GM18508 (cell line): ENCODE measurements around the gene XRRA1.
"Not testable (repeated sequence)": the region's sequence is repeated elsewhere in the genome, so short reads cannot be mapped to it uniquely, and the experiment has no call there.

Experiments used
- ATAC-seq: cut with Tn5 transposase; IDR thresholded peaks from one replicate; pipeline ENCODE4 v1.9.1; 2021; ENCODE audit warnings: moderate number of reproducible peaks; ENCODE audit not compliant: insufficient read depth, unreplicated experiment

XRRA1 gene

DNA sequence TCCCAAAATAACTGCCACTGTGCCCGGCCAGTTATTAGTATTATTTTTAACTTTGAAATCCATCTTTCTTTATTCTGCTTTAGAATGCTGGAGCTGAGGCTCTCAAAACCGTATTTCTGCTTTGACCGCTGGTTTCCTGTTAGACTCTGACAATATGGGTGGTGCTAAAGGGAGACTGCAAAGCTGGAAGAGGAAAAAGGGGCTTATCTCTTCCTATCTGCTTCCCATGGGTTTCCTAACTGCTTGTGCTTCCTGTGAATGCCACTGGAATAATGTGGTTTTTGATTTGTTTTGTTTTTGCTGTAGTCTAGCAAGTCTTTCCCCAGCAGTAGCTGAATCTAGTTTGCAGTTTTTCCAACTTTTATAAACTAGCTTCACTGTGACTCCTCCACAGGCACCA lies 43.6 kb downstream of the XRRA1 start:
- ATAC-seq: no peak

DNA sequence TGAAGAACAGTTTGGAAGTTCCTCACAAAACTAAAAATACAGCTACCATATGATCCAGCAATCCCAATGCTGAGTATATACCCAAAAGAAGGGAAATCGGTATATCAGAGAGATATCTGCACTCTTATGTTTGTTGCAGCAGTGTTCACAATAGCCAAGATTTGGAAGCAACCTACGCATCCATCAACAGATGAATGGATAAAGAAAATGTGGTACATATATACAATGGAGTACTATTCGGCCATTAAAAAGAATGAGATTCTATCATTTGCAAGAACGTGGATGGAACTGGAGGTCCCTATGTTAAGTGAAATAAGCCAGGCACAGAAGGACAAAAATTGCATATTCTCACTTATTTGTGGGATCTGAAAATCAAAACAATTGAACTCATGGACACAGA lies 46.5 kb downstream of the XRRA1 start:
- ATAC-seq: no peak

DNA sequence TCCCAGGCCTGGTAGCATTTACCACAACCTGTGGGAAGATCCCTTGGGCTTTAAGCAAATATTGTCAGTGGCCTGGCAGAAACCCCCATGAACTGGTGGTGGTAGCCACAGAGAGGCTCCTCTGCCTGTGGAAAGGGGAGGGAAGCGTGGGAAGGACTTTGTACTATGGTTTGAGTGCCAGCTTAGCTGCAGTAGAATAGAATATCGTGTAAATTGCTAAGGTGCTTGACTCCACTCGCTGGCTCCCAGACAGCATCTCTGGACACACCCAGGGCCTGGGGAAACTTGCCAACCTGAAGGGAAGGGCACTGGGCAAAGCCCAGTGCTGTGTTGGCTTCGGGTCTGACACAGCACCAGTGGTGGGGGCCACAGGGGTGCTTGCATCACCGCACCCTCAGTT lies 52.6 kb downstream of the XRRA1 start:
- ATAC-seq: no peak

DNA sequence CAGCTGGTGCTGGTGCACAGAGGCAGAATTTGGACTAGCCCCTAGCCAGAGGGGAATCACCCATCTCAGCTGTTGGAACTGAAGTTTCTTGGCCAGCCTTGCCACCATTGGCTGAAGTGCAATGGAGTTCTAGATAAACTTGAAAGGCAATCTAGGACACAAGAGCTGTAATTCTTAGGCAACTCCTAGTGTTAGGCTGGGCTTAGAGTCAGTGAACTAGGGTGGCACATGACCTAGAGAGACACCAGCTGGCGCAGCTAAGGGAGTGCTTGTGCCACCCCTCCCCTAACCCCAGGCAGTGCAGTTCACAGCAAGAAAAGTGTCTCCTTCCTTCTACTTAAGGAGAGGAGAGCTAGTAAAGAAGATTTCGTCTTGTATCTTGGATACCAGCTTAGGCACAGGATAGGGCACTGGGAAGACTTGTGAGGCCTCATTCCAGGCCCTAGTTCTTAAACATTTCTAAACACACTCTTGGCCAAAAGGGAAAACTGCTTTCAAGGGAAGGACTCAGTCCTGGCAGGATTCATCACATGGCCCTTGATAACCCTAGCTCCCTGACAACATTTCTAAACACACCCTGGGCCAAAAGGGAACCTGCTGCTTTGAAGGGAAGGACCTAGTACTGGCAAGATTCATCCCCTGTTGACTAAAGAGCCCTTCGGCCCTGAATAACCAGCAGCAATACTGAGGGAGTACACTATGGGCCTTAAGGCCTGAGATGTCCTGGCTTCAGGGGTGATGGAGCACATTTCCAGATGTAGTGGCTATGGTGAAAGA lies 53.4 kb downstream of the XRRA1 start:
- ATAC-seq: no peak

DNA sequence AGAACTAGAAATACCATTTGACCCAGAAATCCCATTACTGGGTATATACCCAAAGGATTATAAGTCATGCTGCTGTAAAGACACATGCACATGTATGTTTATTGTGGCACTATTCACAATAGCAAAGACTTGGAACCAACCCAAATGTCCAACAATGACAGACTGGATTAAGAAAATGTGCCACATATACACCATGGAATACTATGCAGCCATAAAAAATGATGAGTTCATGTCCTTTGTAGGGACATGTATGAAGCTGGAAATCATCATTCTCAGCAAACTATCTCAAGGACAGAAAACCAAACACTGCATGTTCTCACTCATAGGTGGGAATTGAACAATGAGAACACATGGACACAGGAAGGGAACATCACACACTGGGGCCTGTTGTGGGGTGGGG lies 55.9 kb downstream of the XRRA1 start:
- not testable (repeated sequence) for ATAC-seq

DNA sequence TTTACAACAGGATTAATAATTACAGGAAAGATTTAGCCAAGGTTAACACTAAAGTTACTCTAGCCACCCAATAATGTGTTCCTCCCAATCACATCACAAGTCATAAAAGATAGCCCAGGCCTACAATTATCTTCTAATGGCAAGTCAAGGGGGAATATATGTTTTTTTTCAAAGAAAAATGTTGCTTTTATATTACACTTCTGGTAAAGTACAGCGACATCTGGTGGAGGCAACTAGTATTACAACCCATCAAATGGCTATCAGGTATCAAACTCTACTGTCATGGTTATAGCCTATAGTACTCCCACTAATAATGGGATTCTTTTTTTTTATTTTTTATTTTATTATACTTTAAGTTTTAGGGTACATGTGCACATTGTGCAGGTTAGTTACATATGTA lies 71.8 kb downstream of the XRRA1 start:
- no peak for ATAC-seq

DNA sequence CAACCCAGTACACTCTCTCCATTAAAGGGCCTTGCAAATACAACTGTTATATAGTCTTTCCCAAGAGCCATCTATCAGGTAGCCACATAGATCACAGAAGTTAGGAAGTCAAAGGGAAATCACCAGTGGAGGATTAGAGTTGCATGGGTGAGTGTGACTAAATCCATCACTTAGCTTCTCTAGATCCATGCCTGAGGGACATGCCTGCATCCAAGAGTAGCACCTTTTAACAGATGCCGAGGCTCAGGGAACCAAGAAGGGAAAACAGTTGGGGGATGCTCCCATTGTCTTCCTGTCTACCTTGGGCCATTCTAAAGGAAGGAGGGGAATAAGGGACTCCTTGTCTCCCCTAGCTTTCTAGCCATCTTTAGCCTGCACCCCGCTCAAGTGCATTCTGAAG lies 77.9 kb downstream of the XRRA1 start:
- no peak for ATAC-seq

DNA sequence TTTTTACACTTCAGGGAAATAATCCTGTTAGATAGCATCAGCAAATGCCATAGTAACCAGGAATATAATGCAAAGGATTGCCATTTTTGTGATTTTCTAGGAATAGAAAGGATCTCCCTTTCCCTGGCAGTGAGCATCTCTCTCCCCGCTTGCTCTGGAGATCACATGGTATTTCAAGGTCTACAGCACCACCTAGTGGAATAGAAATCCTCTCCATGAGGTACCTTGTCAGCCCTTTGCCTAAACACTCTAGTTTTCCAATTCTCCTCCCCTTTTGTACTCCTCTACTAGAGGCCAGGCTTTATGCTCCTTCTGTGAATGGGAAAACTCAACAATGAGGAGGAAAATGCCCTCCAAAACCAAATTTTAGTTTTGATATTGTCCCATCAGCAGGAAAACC lies 78.4 kb downstream of the XRRA1 start:
- ATAC-seq: no peak

DNA sequence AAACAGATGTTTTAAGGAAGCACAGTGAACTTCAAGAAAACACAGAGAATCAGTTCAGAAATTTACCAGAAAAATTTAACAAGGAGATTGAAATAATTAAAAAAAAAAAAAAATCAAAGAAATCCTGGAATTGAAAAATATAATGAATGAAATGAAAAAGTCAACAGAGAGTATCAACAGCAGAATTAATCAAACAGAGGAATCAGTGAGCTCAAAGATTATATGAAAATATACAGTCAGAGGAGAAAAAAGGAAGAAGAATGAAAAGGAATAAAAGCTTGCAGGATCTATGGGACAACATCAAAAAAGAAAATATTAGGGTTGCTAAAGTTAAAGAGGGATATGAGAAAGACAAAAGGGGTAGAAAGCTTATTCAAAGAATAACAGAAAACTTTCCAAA lies 82.3 kb downstream of the XRRA1 start:
- no peak for ATAC-seq

DNA sequence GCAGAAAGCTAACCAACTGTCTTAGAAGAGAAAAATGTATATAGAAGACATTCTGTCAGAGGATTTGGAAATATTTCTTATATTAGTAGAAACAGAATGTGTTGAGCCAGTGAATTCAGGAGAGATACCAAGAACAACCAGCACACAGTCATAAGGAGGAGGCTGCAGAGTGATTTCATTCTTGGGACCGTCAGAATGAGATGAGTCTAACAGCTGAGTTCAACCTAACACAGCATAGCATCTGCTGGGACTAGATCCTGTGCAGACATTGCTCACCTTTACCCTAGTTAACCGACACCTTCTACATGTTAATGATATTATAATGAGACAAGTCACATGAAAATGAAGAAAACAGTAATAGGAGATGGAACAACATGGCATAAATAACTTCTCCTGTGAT lies 85.5 kb downstream of the XRRA1 start:
- ATAC-seq: no peak

DNA sequence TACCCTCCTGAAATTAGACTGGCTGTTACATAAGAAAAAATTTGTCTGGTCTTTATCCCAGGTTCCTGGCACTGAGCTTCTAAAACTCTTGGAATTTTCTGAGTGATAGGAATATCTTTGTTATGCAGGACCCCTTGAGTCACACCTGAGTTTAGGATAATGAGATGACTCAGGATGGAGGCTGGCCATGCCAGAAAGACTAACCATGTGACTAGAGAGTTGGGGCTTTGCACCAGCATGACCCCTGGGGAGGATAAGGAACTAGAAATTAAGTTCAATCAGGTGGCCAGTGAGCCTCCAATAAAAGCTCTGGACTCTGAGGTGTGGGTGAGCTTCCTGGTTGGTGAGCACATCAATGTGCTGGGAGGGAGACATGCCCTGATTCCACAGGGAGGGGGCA lies 88.1 kb downstream of the XRRA1 start:
- no peak for ATAC-seq

DNA sequence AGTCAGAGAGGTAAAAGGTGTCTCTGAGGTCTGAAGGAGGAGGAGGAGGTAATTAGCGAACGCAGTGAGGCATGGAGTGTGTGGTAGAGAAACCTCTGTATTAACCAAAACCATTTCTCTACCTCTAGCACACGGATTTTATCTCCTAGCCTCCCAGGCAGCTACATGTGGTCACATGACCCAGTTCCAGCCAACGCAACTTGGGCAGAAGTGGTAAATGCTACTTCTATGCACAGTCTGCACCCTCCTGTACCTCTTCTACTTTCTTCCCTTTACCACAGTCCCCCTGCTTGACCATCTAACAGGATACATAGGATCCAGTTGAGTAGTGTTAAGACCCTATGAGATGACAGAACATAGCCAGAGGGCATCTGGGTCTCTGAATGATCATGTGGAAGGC lies 95.7 kb downstream of the XRRA1 start:
- ATAC-seq: no peak

DNA sequence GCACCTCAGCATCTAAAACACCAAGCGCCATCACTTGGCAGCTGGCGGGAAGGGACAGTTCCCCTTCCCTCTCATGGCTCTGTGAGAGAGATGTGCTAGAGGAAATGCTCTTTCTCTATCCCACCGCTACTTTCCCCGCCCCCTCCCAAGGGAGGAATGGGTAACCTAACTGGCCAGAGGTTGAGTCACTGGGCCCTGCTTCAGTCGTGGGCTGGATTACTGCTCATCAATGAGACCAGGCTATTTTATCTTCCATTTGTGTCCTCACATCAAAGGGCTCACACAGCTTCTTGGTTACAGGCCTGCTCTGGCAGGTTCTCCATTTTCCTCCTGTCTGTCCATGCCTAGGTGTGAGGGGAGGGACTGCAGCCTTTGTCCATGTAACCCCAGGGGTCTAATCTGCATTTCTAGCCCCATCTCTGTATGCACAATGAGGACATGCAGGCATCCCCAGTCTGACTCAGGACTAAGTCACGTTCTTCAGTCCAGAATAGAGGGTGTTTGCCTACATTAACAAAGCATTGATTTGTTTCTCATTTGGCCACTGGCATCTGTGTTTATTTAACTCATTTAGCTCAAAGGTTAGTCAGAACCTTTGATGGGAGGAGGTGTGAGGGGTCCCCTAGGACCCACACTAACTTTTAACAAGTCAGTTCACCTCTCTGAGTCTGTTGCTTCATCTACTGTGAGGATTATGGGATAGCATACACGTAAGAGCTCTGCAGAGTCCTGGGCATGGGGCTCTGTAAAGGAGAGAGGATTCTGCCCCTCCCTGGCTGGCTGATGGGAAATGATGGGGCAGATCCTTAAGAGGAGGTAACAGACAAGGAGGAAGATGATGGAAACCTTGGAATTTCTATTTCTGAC lies 99.1 kb downstream of the XRRA1 start:
- no peak for ATAC-seq

DNA sequence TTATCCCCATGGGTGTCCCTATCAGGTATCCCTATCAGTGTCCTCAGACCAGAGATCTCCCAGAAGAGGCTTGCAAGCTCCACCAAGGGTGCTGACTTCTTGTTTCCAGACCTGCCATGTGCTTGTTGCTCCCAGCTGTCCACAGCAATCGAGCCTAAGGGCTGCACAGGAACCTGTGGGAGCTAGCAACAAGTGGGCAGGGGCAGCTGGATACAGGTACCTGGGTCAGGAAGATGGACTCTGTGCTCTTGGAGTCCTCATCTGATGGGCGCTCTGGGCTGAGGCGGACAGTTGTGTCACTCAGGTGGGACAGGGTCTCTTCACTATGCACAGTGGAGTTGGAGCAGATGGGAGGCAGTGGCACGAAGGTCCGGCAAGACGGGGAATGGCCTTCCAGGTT lies 101.0 kb downstream of the XRRA1 start:
- no peak for ATAC-seq

DNA sequence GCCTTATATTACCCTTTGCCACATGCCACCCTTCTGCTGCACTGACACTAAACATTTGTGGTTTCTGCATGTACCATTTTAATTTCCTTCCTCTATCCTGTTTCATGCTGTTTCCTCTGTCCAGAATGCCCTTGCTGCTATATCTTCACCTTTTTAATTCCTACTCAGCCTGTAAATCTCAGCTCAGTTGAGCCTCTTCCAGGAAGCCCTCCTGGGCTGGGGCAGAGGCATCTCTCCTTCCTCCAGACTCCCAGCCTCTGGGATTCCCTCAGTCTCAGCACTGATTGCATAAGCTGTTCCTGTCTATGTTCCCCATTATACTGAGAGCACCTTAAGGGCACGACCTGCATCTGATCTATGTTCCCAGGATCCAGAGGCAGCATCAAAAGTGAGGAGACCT lies 101.5 kb downstream of the XRRA1 start:
- ATAC-seq: no peak

DNA sequence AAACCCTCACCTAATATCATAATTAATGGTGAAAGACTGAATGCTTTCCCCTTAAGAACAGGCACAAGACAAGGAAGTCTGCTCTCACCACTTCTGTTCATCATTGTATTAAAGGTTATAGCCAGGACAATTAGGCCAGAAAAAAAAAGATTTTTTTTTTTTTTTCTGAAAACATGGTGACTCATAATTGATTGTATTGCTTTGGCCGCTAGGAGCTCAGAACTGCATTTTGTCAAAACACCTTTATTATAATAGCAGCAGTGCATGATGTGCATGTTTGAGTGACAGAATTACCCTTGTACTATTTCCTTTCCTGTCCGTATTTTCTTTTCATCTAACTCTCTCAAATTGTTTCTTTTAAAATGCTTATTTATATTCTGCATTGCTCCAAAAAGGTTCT lies 102.1 kb downstream of the XRRA1 start:
- ATAC-seq: no peak

DNA sequence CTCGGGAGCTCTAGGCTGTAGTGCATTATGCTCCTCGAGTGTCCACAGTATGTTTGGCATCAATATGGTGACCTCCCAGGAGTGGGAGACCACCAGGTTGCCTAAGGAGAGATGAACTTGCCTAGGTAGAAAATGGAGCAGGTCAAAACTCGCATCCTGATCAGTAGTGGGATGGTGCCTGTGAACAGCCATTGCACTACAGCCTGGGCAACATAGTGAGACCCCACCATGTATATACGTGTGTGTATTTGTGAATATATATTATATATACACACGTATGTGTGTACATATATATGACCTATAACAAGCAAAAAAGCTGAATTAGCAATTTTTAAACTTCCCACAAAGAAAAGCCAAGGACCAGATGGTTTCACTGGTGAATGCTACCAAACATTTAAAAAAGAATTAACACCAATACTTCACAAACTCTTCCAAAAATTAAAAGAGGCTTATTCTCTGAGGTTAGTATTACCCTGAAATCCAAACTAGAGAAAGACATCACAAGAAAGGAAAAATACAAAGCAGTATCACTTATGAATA lies 102.8 kb downstream of the XRRA1 start:
- no peak for ATAC-seq

DNA sequence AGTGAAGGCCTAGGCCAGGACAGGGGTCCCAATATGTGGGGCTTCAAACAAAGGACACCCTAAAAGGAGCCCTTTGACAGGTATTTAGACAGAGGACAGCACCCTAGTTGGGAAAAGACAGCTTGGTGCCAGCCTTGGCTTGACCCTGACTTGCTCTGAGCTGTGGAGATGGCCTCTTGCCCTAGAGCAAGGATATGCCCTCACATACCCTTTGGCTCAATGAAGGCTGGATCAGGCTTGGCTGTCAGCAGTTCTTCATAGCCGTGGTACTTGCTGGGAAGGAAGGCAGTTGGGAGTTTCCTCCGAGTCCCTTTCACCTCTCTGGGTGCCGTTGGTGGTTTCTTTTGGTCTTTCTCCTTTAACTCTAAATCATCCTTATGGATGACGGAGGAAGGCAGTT lies 104.0 kb downstream of the XRRA1 start:
- no peak for ATAC-seq

DNA sequence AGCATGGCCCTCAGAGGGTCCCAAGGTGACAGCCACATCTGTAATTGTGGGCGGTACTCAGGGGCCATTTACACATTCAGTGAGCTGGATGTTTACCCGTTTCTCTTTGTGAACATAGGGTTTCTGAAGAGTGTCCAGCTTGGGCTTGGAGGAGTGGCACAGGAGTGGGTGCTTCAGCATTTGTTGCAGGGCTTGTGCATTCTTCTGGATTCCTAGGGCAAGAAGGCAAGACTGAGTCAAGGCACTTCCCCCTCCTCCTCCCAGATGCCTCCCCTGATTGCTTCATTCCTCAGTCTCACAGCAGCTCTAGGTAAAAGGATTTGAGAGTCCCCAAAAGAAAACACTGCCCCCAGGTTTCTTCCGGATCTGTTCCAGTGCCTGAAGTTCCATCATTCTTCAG lies 104.8 kb downstream of the XRRA1 start:
- ATAC-seq: no peak

DNA sequence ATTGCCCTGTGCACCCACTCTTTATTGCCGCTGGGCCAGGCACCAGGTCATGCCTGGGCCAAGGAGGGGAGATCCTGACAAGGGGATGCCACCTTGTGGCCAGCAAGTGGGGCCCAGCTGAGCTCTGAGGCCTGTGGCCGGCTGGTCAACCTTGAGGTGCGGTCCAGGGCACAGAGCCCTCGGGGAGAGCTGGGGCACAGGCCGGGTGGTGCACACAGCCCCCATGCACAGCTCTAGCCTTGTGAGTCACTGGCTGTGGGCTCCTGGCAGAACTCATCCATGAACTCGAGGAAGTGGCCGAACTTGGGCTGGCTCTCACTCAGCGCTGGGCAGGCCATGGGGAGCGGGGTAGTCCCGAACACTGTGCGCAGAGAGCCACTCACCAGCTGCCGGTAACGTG lies 105.9 kb downstream of the XRRA1 start:
- no peak for ATAC-seq

DNA sequence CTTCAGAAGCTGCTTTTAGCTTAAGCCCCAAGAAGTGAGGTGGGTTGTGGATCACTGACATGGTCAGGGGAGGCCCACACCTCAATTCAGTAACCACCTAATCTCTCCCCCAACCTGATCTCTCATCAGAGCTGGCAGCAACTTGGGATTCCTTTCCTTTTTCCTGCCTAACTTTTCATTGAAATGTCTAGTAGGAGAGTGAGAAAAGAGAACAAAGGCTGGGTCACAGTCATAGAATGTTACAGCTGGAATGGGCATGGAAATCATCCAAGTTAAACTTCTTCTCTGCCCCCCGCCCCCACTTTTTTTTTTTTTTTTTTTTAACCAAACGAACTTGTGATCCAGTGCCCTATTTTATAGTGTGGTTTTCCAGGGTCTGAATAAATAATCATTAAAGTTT lies 108.4 kb downstream of the XRRA1 start:
- ATAC-seq: no peak

DNA sequence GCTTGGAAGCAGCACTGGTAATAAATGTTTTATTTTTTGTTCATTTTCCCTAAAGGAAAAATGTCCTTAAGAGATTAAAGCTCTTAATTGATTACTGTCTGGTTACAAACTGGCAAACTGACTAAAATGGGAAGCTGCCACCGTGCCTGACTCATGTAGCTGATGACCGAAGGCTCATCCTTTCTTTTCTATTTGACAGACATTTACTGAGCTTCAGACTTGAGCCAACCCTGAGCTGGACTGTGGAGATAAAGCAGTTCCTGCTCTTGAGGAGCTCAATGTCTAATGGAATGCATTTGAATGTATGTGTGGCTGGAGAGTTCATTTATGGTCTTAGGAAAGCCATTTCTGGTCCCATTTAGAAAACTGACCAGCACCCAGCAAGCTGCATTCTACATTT lies 108.9 kb downstream of the XRRA1 start:
- no peak for ATAC-seq
